ENCODE results near the gene DLG2. TPM values are rescaled to one million over a fixed set of nuclear protein-coding genes. Genes with fewer than 3 reads are reported as not detected.

DLG2 gene
- polyA plus RNA-seq, 1 experiment: 0.68 TPM

DNA sequence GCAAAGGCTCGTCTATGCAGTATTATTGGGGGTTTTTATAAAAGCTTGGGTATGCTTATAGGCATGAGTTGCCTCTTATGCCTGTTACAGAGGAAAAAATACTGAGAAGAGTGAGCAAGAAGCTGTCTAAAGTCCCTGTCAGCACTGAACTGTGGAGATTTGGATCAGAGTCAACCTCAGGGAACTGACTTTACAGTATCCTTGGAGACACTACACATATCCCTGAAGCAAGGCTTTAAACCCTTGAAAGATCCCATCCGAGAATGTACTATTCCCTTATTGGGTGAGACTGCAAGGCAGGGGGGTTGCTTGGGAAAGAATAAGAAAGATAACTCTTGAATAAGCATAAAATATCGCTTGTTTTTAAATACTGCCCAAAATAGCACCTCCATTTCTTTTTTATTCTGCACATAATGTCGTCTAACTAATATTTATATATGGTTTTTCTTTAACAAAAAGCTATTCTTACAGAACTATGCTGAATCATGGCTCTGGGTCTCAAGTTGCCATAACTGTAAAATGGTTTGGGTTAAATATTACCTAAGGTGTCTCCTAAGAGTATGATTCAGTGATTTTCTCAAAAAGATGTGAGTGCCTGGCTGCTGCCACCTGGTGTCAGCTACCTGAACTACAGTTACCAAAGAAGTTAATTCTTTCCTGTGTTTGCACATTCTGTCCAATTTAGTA is 1062.8 kb downstream of the DLG2 start:
- DNase-seq (ENCODE audit: low read depth, low spot score): peak; percentile 6
- TF ChIP-seq CTCF (IDR thresholded peaks at IDR 0.05; ENCODE audit: low read depth, low read length): peak; percentile 87
- no peak overlapping the region for H3K4me3 ChIP-seq (ENCODE audit: low read depth, low read length)
- no peaks in the 10 kb centered on the region for H3K9me3 ChIP-seq (ENCODE audit: control insufficient read depth, insufficient read depth, low read length)
- H3K27me3 ChIP-seq (ENCODE audit: control insufficient read depth, insufficient read depth, low read length): no peaks in the 10 kb centered on the region
- ChIA-PET POLR2A (no interaction called here), CTCF (interaction anchor here (0.6 to 3.2 kb wide), 18 partner anchors 9 to 1789 kb away, joined by 3 to 22 read pairs (median 3); no protein-coding TSS in a partner anchor)
- H3K27ac ChIP-seq (ENCODE audit: low read depth, low read length): no peak overlapping the region

DNA sequence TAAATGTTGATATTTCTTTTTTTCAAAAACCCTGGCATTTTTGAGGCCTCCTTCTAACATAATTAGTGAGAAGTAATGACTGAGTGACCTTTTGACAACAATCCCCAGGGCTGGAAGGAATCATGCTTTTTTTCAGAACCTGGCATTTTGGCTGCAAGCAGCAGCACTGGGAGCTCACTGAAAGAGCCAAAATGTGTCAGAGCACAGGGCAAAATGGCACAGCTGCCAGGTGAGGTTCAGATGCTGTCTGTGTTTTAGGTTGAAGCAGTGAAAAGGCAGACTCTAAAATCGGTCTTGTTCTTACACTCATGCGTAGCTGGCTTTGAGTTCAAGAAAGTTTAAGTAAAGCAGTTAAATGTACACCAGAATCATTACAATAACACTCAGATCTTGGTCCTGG is 1063.8 kb downstream of the DLG2 start:
- H3K4me3 ChIP-seq (ENCODE audit: low read depth, low read length): no peak overlapping the region
- no peak for TF ChIP-seq CTCF (IDR thresholded peaks at IDR 0.05; ENCODE audit: low read depth, low read length)
- no peaks in the 10 kb centered on the region for H3K9me3 ChIP-seq (ENCODE audit: control insufficient read depth, insufficient read depth, low read length)
- ChIA-PET POLR2A (no interaction called here), CTCF (interaction anchor here (0.6 to 3.2 kb wide), 6 partner anchors 8 to 727 kb away, joined by 3 to 22 read pairs (median 8); no protein-coding TSS in a partner anchor)
- no peak for DNase-seq (ENCODE audit: low read depth, low spot score)
- H3K27ac ChIP-seq (ENCODE audit: low read depth, low read length): no peak overlapping the region
- no peaks in the 10 kb centered on the region for H3K27me3 ChIP-seq (ENCODE audit: control insufficient read depth, insufficient read depth, low read length)

- Histone ChIP-seq H3K4me3 (ENCODE audit: low read depth, low read length) (no peak overlapping the region), H3K27ac (ENCODE audit: low read depth, low read length) (no peak overlapping the region), H3K27me3 (ENCODE audit: control insufficient read depth, insufficient read depth, low read length) (no peaks in the 10 kb centered on the region), H3K9me3 (ENCODE audit: control insufficient read depth, insufficient read depth, low read length) (no peaks in the 10 kb centered on the region)
- TF ChIP-seq CTCF (IDR thresholded peaks at IDR 0.05; ENCODE audit: low read depth, low read length): no peak
- CTCF ChIA-PET: interaction anchor here (1.1 to 2.0 kb wide), 3 partner anchors 37 to 1032 kb away, joined by 3 to 10 read pairs (median 3); no protein-coding TSS in a partner anchor
- POLR2A ChIA-PET: no interaction called here
- DNase-seq (ENCODE audit: low read depth, low spot score): no peak
These were observed 1066.9 kb downstream of the DLG2 start for GRCh38 chr11:84560206-84560605.

GRCh38 chr11:84558085-84558905 is 1068.8 kb downstream of the DLG2 start:
- no peaks in the 10 kb centered on the region for H3K9me3 ChIP-seq (ENCODE audit: control insufficient read depth, insufficient read depth, low read length)
- ChIA-PET POLR2A (no interaction called here), CTCF (interaction anchor here (0.5 to 1.7 kb wide), 17 partner anchors 9 to 1906 kb away, joined by 3 to 22 read pairs (median 4); no protein-coding TSS in a partner anchor)
- no peak overlapping the region for H3K27ac ChIP-seq (ENCODE audit: low read depth, low read length)
- TF ChIP-seq CTCF (IDR thresholded peaks at IDR 0.05; ENCODE audit: low read depth, low read length): peak; percentile 89
- no peaks in the 10 kb centered on the region for H3K27me3 ChIP-seq (ENCODE audit: control insufficient read depth, insufficient read depth, low read length)
- peak; percentile 4 for DNase-seq (ENCODE audit: low read depth, low spot score)
- no peak overlapping the region for H3K4me3 ChIP-seq (ENCODE audit: low read depth, low read length)

GRCh38 chr11:84552791-84553190 is 1074.4 kb downstream of the DLG2 start:
- ChIA-PET CTCF (no interaction called here), POLR2A (no interaction called here)
- H3K9me3 ChIP-seq (ENCODE audit: control insufficient read depth, insufficient read depth, low read length): no peaks in the 10 kb centered on the region
- DNase-seq (ENCODE audit: low read depth, low spot score): no peak
- H3K27me3 ChIP-seq (ENCODE audit: control insufficient read depth, insufficient read depth, low read length): no peaks in the 10 kb centered on the region
- H3K4me3 ChIP-seq (ENCODE audit: low read depth, low read length): no peak overlapping the region
- no peak for TF ChIP-seq CTCF (IDR thresholded peaks at IDR 0.05; ENCODE audit: low read depth, low read length)
- H3K27ac ChIP-seq (ENCODE audit: low read depth, low read length): no peak overlapping the region
